GM19467 (cell line): ENCODE results near the gene SWAP70.
"Not testable (repeated sequence)": the region's sequence is repeated elsewhere in the genome, so short reads cannot be mapped to it uniquely, and the experiment has no call there.

Experiments used
- ATAC-seq: cut with Tn5 transposase; IDR thresholded peaks from one replicate; pipeline ENCODE4 v1.9.1; 2021; ENCODE audit warnings: mild to moderate bottlenecking, moderate library complexity; ENCODE audit not compliant: unreplicated experiment

The SWAP70 gene

DNA sequence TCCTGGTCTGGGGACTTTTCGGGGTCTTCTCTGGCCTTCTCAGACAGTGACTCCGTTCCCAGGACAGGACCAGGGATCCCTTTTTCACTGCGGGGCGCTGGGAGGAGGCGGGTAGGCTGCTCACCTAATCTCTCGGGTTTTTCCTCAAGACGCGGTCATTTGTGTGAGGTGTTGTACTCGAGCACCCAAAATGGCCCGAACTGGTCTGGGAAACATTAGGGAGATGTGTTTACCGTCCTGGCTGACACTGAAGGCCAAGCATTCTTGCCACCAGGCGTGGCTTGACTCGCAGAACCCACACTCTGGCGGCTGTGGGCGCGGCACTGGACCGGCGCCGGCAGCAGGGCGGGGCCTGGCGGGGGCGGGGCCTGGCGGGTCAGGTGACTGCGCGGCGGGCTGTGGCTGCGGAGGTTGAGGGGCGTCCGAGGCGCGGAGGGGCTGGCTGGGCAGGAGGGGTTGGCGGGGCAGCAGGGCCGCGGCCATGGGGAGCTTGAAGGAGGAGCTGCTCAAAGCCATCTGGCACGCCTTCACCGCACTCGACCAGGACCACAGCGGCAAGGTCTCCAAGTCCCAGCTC lies at the start of gene SWAP70:
SWAP70 (plus strand) TSS at position 379 of the 577 bp plus-strand sequence; CDS start at position 482, 103 bp downstream.
- peak; percentile 77 for ATAC-seq

DNA sequence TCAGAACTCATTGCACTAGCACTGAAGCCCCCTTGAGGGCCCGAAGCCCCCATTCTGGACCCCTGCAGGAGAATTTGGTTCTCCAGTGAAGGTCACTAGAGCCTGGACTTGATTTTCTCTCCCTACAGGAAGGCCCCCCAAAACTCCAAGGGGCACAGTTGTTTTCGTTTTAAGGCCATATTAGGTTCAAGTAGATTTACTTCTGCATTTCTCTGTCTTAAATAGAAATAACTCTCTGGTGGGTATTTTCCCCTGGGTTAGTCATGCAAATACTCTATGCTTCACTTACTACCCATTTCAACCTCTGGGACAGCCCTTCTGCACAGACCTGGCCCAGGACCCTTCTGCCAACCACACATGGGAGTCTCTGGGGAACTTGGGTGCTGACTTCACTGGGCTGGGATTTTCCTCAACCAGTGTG lies 48.8 kb upstream of the SWAP70 start:
- ATAC-seq = peak; percentile 43

DNA sequence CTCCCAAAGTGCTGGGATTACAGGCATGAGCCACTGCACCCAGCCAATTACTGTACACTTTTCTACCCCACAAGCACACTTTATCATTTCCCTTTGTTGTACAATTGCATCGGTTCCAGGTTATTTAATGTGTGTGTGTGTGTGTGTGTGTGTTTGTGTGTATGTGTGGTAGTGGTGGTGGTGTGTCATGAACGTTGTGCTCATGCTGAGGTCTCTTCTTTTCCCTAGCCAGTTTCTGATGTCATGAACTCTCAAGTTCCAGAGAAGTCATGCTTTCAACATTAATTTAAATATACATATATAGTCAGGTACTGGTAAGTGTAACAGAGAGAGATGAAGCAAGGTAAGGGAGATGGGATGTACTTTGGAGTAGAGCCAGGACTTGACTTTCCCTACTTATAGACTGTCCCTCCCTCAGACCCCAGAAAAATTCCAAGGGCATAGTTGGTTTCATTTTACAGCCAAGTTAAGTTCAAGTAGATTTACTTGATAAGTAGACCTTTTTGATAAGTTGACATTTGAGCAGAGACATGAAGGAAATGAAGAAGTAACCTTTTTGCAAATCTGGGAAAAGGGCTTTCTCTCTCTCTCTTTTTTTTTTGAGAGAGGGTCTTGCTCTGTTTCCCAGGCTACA lies 47.7 kb upstream of the SWAP70 start:
- ATAC-seq = no peak

DNA sequence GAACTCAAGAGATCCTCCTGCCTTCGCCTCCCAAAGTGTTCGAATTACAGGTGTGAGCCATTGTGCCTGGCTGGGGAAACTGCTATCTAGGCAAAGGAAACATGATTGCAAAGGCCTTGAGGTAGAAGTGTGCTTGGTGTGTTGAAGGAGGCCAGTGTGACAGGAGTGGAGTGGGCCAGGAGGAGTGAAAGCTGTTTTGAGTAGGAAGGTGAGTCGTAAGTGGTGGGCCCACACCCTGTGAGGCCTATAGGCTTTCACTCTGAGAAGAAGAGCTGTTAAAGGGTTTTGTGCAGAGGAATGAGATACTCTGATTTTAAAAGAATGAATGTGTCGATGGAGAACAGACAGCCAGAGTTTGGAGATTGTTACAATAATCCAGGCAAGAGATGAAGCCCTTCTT lies 47.0 kb upstream of the SWAP70 start:
- no peak for ATAC-seq

DNA sequence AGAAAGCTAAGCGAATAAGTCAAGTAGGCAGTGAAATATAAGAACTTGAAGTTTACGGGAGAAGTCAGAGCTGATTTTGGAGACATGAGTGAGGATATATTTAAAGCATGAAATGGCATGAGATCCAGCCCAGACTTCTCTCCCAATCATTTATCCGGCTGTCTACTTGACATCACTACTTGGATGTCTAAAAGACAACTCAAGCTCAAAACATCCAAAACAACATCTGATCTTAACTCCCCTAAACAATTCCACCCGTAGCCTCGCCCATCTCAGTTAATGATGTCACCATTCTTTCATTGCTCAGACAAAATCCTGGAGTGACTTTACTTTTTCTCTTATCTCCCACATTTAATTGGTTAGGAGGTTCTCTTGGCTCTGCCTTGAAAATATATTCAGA lies 45.9 kb upstream of the SWAP70 start:
- no peak for ATAC-seq

DNA sequence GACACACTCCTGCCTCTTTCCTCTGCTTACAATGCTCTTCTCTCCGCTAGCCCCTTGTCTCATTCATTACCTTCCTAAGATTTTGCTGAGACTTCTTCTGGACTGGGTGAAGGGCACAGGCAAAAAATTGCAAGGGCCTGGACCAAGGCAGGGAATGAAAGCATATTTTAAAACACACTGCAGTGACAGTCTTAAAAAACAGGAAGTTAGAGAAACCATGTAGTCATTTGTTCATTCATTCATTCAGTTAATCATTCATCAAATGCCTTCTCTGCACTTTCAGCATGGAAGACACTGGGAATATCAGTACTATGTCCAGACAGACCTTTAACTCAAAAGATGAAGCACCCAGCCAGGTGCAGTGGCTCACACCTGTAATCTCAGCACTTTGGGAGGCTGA lies 44.9 kb upstream of the SWAP70 start:
- no peak for ATAC-seq

DNA sequence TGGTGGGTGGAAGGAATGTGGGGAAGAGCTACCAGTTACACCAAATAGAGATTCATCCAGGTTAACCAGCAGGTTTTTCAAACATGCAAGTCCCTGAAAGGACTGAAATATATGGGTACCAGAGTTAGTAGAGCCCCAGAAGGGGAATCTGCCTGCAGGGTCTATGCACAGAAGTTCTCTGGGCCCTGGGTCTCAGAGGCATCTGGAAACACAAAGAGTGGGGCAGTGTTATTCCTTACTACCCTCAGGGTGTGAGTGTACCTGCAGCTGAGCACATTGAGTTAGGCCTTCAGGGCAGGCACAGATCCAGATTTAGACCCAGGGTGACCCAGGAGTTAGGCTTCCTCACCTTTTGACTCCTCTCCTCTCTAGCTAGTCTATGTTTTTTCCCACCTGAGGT lies 43.9 kb upstream of the SWAP70 start:
- ATAC-seq = no peak

DNA sequence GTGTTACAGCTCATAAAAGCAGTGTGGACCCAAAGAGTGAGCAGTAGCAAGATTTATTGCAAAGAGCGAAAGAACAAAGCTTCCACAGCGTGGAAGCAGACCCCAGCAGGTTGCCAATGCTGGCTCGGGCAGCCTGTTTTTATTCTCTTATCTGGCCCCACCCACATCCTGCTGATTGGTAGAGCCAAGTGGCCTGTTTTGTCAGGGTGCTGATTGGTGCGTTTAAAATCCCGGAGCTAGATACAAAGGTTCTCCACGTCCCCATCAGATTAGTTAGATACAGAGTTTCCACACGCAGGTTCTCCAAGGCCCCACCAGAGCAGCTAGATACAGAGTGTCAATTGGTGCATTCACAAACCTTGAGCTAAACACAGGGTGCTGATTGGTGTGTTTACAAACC lies 41.5 kb upstream of the SWAP70 start:
- ATAC-seq = not testable (repeated sequence)

DNA sequence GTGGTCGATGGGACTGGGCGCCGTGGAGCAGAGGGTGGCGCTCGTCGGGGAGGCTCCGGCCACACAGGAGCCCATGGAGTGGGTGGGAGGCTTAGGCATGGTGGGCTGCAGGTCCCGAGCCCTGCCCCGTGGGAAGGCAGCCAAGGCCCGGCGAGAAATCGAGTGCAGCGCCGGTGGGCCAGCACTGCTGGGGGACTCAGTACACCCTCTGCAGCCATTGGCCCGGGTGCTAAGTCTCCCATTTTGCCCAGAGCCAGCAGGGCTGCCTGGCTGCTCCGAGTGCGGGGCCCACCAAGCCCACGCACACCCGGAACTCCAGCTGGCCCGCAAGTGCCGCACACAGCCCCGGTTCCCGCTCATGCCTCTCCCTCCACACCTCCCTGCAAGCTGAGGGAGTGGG lies 40.8 kb upstream of the SWAP70 start:
- not testable (repeated sequence) for ATAC-seq

DNA sequence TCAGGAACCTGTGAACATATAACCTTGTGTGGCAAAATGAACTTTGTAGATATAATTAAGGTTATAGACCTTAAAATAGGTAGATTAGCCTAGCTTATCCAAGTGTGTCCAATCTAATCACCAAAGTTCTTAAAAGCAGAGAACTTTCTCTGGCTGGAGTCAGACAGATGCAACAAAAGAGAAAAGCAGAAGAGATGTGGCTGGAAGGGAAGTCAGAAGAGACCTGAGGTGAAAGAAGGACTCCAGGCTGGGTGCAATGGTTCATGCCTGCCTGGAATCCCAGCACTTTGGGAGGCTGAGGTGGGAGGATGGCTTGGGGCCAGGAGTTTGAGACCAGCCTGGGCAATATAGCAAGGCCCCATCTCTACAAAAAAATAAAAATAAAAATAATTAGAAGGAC lies 39.4 kb upstream of the SWAP70 start:
- ATAC-seq = no peak

DNA sequence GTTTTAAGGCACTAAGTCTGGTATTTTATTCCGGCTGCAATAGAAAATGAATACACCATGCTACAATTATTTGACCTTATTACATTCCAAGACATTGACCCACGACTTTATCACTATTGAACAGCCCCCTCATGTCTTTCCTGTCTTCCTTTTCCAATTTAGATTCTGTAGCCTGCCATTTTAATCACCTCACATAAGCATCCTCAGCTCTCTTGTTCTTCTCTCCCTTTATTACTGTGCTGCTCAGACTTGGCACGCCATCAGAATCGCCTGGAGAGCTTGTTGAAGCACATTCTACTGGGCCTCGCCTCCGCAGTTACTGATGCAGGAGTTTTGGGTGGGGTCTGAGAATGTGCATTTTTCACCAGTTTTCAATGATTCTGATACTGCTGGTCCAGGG lies 38.7 kb upstream of the SWAP70 start:
- no peak for ATAC-seq

DNA sequence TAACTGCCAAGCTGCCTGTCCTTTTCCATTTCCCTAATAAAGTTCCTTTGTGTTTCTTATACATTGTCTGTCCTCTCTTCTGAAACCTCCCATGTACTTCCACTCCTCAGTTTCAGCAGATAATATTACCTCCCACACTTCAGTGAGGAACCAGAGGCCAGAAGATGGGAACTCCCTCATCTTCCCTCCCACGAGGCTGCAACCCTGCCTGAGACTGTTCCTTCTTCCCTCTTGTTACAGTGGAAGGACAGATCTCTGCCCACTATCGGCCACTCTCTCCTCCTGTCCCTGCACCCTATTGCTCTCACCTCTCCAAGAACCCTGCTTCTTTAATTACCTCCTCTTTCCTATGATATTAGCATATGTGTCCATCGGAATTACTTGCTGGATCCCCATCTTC lies 38.1 kb upstream of the SWAP70 start:
- ATAC-seq = no peak

DNA sequence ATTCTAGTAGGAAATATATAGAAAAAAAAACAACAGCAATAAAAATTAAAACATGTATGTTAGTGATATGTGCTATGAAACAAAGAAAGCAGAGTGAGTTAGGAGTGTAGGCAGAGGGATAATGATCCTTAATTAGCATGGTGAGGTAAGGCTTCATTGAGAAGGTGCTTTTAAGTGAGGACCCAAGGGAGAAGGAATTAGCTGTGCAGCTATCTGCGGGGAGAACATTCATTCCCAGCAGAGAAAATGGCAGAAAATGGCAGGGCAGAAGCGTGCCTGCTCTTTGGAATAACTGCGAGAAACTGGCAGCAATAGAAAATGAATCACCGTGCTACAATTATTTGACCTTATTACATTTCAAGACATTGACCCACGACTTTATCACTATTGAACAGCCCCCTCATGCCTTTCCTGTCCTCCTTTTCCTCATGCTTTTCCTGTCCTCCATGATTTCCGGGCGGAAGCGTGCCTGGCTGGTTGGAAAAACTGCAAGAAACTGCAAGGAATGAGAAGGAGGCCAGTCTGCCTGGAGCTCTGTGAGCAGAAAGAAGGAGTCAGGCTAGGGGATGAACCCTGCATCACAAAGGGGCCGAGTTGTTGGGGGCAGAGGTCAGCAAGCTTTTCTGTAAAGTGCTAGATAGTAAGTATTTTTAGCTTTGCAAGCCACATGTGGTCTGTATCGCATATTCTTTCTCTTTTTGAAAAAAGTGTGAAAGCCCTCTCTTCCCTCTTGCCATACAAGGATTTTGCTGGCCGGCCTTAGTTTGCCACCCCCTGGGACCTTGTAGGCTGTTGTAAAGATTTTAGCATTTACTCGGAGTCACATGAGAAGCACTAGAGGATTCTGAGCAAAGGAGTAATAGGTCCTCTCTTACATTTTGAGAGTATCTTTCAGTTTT lies 37.1 kb upstream of the SWAP70 start:
- no peak for ATAC-seq

DNA sequence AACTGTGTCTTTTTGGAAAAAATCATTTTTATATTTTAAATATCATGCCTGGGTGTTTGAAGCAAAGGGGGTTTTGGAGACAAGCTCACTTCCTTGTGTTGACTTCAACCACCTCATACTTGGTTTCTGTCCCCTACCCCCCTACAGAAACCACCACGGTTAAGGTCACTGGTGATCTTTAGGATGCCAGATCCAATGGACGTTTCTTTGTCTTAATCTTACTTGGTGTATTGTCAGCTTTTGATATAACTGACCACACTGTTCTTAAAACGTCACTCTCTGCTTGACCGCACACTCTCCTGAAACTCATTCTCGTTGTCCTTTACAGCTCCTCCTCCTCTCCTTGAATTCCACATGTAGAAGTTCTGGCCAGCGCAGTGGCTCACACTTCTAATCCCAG lies 34.8 kb upstream of the SWAP70 start:
- no peak for ATAC-seq

DNA sequence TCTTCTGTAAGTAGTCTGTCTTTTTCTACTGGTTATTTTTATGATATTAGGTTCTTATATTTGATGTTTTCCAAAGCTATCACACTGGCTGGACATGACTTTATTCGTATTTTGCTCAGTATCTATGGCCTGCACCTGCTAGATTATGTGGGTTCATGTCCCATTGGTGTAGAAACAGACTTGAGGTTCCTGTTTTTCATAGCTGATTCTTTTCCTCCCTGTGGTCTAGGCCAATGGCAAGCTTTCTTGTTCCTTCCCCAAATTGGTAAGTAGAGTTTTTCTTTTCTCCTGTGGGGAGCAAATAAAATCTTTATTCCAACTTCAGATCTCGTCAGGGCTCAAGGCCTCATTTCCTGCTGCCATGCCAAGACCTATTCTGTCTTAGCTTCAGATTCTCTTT lies 30.2 kb upstream of the SWAP70 start:
- ATAC-seq = no peak

DNA sequence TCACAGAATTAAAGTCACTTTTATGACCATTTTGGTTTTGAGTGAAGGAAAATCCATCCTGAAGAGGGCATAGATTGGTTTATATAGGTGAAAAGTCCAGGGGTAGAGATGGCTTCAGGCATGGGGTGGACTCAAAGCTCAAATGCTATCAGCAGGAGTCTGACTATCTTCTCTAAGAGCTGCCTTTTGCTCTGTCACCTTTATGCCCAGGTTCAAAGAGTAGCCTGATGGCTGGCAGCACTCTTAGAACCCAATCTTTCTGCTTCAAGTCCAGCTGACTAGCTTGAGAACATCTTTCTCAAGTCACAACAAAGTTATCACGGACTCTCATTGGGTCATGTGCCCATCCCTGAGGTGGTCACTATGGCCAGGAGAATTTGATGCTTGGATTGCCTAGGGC lies 27.2 kb upstream of the SWAP70 start:
- no peak for ATAC-seq

DNA sequence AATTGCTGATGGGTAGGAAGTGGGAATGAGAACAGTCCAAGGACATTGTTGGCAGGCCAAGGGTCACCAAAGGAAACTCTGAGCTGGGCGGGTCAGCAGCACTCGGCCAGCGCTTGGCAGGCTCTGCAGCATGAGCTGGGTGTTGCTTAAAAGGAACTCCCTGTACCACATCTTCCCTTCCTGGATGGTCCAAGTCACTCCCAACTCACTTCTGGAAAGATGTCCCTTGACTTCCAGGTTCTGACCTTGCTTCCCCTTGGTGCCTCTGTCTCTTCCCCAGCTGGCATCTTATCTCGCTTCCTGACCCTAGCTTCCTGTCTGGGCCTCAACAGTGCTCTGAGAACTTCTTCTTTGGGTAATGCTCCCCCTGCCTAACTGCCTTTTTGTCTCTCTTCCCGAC lies 24.8 kb upstream of the SWAP70 start:
- no peak for ATAC-seq

DNA sequence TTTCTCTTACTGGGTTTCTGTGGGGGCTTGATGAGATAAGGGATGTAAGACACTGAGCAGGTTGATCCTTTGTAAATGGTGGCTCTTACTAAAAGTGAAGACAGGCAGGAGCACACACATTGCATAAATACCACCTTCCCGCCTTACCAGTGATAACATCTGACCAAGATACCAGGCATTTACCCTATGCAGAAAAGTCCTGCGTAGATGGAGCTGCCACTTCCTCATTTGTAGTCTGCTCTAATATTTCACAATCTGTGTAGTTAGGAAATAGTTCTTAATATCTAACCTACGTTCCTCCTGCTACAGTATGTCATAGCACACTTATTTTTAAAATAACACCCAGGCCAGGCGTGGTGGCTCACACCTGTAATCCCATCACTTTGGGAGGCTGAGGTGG lies 23.9 kb upstream of the SWAP70 start:
- ATAC-seq = no peak

DNA sequence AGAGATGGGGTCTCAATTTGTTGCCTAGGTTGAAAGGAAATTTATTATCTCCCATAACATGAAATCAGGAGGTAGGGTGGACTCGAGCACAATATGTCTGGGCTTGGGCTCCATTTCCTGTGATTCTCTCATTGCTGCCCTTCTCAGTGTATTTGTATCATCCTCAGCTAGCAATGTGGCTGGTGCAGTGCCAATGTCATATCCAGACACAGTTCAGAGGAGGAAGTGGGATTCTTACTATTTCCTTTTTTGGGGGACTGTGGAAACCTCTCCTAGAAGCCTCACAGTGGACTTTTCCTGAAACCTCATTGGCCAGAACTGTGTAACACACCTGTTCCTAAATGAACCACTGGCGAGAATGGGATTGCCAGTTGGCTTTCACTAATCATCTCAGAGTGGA lies 21.0 kb upstream of the SWAP70 start:
- ATAC-seq = no peak

DNA sequence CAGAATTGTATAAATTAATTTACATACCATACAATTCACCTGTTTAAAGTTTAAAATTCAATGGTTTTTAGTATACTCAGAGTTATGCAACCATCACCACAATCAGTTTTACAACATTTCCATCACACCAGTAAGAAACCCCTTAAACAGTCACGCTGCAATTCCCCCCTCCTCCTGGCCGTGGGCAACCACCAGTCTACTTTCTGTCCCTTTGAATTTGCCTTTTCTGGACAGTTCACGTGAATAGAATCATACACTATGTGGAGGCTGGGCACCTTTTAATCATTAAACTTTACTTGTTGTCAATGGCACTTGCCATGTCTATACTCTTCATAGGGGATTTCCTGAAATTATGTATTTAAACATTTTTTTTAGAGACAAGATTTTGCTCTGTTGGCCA lies 20.1 kb upstream of the SWAP70 start:
- ATAC-seq = peak; percentile 89

DNA sequence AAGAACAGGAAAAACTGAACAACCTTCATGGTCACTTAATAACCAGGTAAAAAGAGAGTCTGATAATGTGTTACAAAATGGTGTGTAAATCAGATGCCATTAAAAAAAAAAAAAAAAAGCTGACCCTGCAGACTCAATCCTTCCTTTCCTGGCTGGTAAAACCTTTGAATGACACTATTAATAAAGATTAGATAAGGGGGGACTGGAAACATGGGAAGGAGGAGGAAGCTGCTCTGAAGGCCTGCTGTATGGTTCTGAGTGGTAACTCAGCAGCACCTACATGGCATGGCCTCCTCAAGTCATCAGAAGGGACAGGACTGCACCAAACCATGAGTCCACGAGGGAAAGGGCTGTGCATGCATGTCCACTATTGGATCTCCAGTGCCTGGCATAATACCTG lies 18.0 kb upstream of the SWAP70 start:
- no peak for ATAC-seq

DNA sequence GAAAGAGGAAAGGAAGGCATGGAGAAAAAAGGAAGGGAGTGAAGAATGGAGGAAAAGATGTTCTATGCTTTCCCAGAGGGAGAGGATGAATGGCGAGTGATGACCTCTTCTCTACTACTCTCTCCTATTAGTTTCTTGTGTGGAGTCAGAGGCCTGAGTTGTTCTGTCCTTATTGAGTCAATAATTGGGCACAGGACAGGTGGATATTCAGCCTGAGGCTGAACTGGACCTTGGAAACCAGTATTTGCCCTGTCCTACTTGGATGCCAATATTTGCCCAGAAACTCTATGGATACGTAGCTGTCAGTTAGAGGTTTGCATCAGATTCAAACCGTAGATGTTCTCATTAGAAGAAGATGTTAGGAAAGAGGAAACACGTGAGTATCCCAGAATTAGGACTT lies 17.6 kb upstream of the SWAP70 start:
- no peak for ATAC-seq
